Keratinocyte (primary cell): ENCODE data around the gene KCNG1.

ENCODE experiments used
- EZH2 ChIP-seq: IDR thresholded peaks from one replicate; pipeline ENCODE4 v1.6.1; 2012; ENCODE audit warnings: inconsistent platforms, mild to moderate bottlenecking, low read length, moderate library complexity
- TF ChIP-seq, protein P1 (sequence below), 3 experiments: IDR thresholded peaks in 1 of 3; conservative IDR thresholded peaks in 1 of 3; optimal IDR thresholded peaks in 1 of 3; 2 replicates in 2 of 3; 3 replicates in 1 of 3; pipeline versions ENCODE3 to v1.5.1; 2011; ENCODE audit warnings: low read length in 3 of 3, mild to moderate bottlenecking in 3 of 3, moderate library complexity in 2 of 3, control low read depth in 1 of 3, inconsistent platforms in 1 of 3; ENCODE audit not compliant: insufficient read depth in 2 of 3; ENCODE audit errors: extremely low read depth in 1 of 3

DNA sequence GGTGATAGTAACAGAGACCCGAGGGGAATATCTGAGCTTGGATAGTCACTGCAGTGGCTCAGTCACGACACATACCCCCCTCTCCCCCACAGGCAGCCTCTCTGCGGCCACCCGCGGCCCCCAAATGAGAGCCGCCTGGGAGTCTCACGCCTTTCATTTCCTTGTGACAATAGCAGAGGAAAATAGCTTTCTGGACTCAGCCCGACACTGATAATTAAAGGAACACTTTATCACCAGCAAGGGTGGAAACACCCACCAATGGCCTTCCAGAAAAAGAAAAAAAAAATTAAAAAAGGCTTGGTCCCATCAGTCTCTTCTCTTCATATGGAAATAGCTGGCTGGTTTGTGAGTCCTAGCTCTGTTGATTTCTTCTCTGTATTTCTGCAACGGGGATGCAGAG lies 35.1 kb upstream of the KCNG1 start:
- TF ChIP-seq, protein P1, sequence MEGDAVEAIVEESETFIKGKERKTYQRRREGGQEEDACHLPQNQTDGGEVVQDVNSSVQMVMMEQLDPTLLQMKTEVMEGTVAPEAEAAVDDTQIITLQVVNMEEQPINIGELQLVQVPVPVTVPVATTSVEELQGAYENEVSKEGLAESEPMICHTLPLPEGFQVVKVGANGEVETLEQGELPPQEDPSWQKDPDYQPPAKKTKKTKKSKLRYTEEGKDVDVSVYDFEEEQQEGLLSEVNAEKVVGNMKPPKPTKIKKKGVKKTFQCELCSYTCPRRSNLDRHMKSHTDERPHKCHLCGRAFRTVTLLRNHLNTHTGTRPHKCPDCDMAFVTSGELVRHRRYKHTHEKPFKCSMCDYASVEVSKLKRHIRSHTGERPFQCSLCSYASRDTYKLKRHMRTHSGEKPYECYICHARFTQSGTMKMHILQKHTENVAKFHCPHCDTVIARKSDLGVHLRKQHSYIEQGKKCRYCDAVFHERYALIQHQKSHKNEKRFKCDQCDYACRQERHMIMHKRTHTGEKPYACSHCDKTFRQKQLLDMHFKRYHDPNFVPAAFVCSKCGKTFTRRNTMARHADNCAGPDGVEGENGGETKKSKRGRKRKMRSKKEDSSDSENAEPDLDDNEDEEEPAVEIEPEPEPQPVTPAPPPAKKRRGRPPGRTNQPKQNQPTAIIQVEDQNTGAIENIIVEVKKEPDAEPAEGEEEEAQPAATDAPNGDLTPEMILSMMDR (optimal IDR thresholded peaks at IDR 0.05 in 1 of 3, IDR thresholded peaks at IDR 0.05 in 1 of 3, conservative IDR thresholded peaks at IDR 0.05 in 1 of 3; ENCODE audit: extremely low read depth in 1 of 3, insufficient read depth in 2 of 3, low read length in 3 of 3) = no peak
- TF ChIP-seq EZH2 = no peak
